ENCODE data around the gene FOXP1. TPM values are rescaled to one million over a fixed set of nuclear protein-coding genes. Genes with fewer than 3 reads are reported as not detected.

FOXP1 gene
- total RNA-seq, 1 experiment from 2014 or later: 75.3 TPM

DNA sequence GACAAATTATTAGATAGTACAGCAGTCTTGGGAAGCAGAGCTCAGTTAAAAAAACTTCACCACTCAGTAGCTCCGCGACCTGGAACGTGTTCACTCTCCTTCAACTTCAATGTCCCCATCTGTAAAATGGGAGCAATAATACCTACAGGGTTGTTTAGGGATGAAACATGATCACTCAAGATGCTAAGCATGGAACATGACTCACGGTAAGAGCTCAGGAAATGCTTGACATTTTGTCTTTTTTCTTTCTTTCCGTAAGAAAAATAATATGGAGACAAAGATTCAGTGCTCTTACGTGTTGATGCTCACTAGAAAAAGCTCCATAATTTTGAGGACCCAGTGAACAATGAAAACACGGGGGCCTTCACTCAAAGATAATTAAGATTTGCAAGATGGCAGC is 664.4 kb downstream of the FOXP1 start:
- Histone ChIP-seq H2BK5ac (ENCODE audit: insufficient read length, low read length) (no peak overlapping the region), H2AFZ (ENCODE audit: low read length) (no peak overlapping the region), H3K79me1 (ENCODE audit: insufficient read depth, low read depth, low read length, poor library complexity, severe bottlenecking) (no peaks in the 10 kb centered on the region), H2BK12ac (ENCODE audit: insufficient read length, low read depth, low read length) (no peak overlapping the region), H4K20me1 (ENCODE audit: control insufficient read depth, insufficient read depth, insufficient read length) (no peaks in the 10 kb centered on the region), H4K5ac (ENCODE audit: insufficient read length, low read depth, low read length) (no peak overlapping the region), H3T11ph (ENCODE audit: low read length) (no peak overlapping the region), H3K23ac (ENCODE audit: insufficient read length, low read depth, low read length) (no peak overlapping the region), H4K8ac (replicated peaks; ENCODE audit: insufficient read length, low read depth, low read length) (no peak overlapping the region), H3K4me2 (ENCODE audit: insufficient read depth, insufficient read length, low read length) (no peak overlapping the region), H3K23me2 (ENCODE audit: insufficient read length, low read depth, low read length, poor library complexity, severe bottlenecking) (no peaks in the 10 kb centered on the region), H3K4ac (ENCODE audit: low read depth, low read length) (no peak overlapping the region), H3K14ac (ENCODE audit: insufficient read depth, low read length) (no peak overlapping the region), H3K79me2 (ENCODE audit: insufficient read depth, low read length) (no peaks in the 10 kb centered on the region), H3K27me3 (ENCODE audit: insufficient read depth, low read length) (no peaks in the 10 kb centered on the region), H3K18ac (ENCODE audit: insufficient read length, low read depth, low read length) (no peak overlapping the region), H3K56ac (ENCODE audit: insufficient read length, low read depth, low read length) (no peak overlapping the region), H4K91ac (ENCODE audit: insufficient read length, low read depth, low read length) (no peak overlapping the region), H3K27ac (ENCODE audit: insufficient read length, low read depth, low read length) (no peak overlapping the region), H2AK5ac (ENCODE audit: insufficient read length, low read length) (no peak overlapping the region), H3K9ac (ENCODE audit: extremely low read depth, insufficient read length, low read length) (no peak overlapping the region), H3K4me1 (ENCODE audit: insufficient read depth, low read length) (no peaks in the 10 kb centered on the region), H2BK15ac (ENCODE audit: low read depth, low read length) (no peak overlapping the region), H2BK120ac (ENCODE audit: low read depth, low read length, poor library complexity, severe bottlenecking) (no peak overlapping the region), H3K9me3 (ENCODE audit: control insufficient read depth, low read depth, low read length) (peaks cover 3% of the 10 kb centered on the region), H2BK20ac (ENCODE audit: low read depth, low read length, poor library complexity, severe bottlenecking) (no peak overlapping the region)
- TF ChIP-seq, protein P1, sequence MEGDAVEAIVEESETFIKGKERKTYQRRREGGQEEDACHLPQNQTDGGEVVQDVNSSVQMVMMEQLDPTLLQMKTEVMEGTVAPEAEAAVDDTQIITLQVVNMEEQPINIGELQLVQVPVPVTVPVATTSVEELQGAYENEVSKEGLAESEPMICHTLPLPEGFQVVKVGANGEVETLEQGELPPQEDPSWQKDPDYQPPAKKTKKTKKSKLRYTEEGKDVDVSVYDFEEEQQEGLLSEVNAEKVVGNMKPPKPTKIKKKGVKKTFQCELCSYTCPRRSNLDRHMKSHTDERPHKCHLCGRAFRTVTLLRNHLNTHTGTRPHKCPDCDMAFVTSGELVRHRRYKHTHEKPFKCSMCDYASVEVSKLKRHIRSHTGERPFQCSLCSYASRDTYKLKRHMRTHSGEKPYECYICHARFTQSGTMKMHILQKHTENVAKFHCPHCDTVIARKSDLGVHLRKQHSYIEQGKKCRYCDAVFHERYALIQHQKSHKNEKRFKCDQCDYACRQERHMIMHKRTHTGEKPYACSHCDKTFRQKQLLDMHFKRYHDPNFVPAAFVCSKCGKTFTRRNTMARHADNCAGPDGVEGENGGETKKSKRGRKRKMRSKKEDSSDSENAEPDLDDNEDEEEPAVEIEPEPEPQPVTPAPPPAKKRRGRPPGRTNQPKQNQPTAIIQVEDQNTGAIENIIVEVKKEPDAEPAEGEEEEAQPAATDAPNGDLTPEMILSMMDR (conservative IDR thresholded peaks at IDR 0.05): no peak
- H3K4me3 Mint-ChIP-seq: no peak overlapping the region
- no peak overlapping the region for H3K27ac Mint-ChIP-seq
- H3K27me3 Mint-ChIP-seq (ENCODE audit: low read depth): no peaks in the 10 kb centered on the region
- DNase-seq: no peak
- WGBS (ENCODE audit: extremely low coverage, insufficient read length, low lambda C conversion rate): no CpG with 5 or more reads among the region's 7 CpGs
- peaks cover 0 to 5% of the 10 kb centered on the region in 2 experiments; a peak in 1 of 4 replicates for H3K4me1 Mint-ChIP-seq
- H3K36me3 Mint-ChIP-seq (ENCODE audit: insufficient read depth in 1 of 3, low read depth in 3 of 3): peaks cover 0 to 2% (median 0%) of the 10 kb centered on the region in 3 experiments; a peak in 1 of 7 replicates
- H3K9me3 Mint-ChIP-seq: peaks cover 0 to 8% of the 10 kb centered on the region in 2 experiments; a peak in 2 of 5 replicates

Measured in H9 (cell line).